Small intestine (tissue), 7 donors: ENCODE data around the gene CLTC. TPM values are rescaled to one million over a fixed set of nuclear protein-coding genes. Genes with fewer than 3 reads are reported as not detected.
A peak's percentile ranks its signal among the peaks of the same experiment; 100 is the strongest.

Experiments
- DNase-seq, 2 donors: peaks; one replicate each; pipeline versions ENCODE4 v3.0.0 to v3.0.0-alpha.2; 2013
- FAIRE-seq: peaks from 2 replicates; lab custom pipeline; 2012; peaks lifted over from hg19 to GRCh38; lab: Jason Lieb, UNC
- H3K27ac ChIP-seq, 3 donors: one replicate each; pipeline ENCODE4 v1.5.1; 2013; ENCODE audit warnings: low read length in 2 of 3, mild to moderate bottlenecking in 2 of 3, control low read depth in 1 of 3, inconsistent platforms in 1 of 3, low read depth in 1 of 3, moderate library complexity in 1 of 3
- H3K27me3 ChIP-seq, 3 donors: one replicate each; pipeline ENCODE4 v1.6.1; 2013; ENCODE audit warnings: low read length in 3 of 3, inconsistent platforms in 1 of 3; ENCODE audit not compliant: control insufficient read depth in 3 of 3, insufficient read depth in 3 of 3
- H3K36me3 ChIP-seq, 3 donors: one replicate each; pipeline ENCODE4 v1.6.1; 2013; ENCODE audit warnings: low read length in 3 of 3, inconsistent platforms in 1 of 3, low read depth in 1 of 3, mild to moderate bottlenecking in 1 of 3, moderate library complexity in 1 of 3; ENCODE audit not compliant: control insufficient read depth in 3 of 3, insufficient read depth in 2 of 3
- H3K4me1 ChIP-seq, 3 donors: one replicate each; pipeline ENCODE4 v1.6.1; 2013; ENCODE audit warnings: low read length in 2 of 3, inconsistent platforms in 1 of 3, low read depth in 1 of 3, mild to moderate bottlenecking in 1 of 3, moderate library complexity in 1 of 3; ENCODE audit not compliant: control insufficient read depth in 3 of 3, insufficient read depth in 2 of 3
- H3K4me3 ChIP-seq, 3 donors: one replicate each; pipeline ENCODE4 v1.5.1; 2013; ENCODE audit warnings: low read length in 3 of 3, control low read depth in 1 of 3, inconsistent platforms in 1 of 3, low read depth in 1 of 3, mild to moderate bottlenecking in 1 of 3, moderate library complexity in 1 of 3
- H3K9me3 ChIP-seq, 2 donors: one replicate each; pipeline ENCODE4 v1.6.1; 2013; ENCODE audit warnings: low read depth in 1 of 2, low read length in 1 of 2; ENCODE audit not compliant: control insufficient read depth in 2 of 2, insufficient read depth in 1 of 2
- WGBS, 3 donors: extraction: QIAGEN DNeasy Blood & Tissue Kit; methylation state at CpG; one replicate each; pipeline ENCODE4 v1.1.7; 2013; 5-methylcytosine and 5-hydroxymethylcytosine counted together
- polyA plus RNA-seq, 4 donors: library from polyadenylated mRNA; stranded (reverse) in 3 of 4; unstranded in 1 of 4; fragments of 200-250 nt in 3 of 4; fragments of 120-200 nt in 1 of 4; gene quantifications; one replicate each; pipeline versions ENCODE4 v1.2.1 to v1.2.3, GENCODE V29; 2013
- donor health status: healthy with polysubstance abuse.
- donor health status: control.
- donor health status: control.
- donor health status: Bipolar disorder and iron deficiency.
- donor health status: healthy.

The CLTC gene
- polyA plus RNA-seq, 4 donors, result 60.4 to 175 (median 79.6) TPM

DNA sequence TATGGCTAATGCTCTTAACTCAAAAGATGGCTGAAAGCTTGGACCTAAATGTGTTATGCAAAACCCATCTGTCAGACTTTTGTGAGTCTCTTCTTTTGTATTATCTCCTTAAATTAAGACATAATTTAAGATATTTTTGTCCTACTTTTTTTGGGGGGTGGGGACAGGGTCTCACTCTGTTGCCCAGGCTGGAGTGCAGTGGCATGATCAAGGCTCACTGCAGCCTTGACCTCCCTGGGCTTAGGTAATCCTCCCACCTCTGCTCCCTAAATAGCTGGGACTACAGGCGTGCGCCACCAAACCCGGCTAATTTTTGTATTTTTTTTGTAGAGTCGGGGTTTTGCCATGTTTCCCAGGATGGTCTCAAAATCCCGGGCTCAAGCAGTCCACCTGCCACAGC is 7.1 kb downstream of the CLTC start:
- no peaks in the 10 kb centered on the region for H3K9me3 ChIP-seq
- H3K4me3 ChIP-seq, result no peak overlapping the region
- DNase-seq, result no peak
- WGBS, 3 donors, result 84 to 93% (median 92%) methylated on average over 5 of the region's 5 CpGs
- peaks cover 0 to 21% (median 0%) of the 10 kb centered on the region in 3 donors for H3K36me3 ChIP-seq
- peak overlapping the region in 1 of 3 donors; percentile 9 for H3K27ac ChIP-seq
- peaks cover 5 to 21% (median 13%) of the 10 kb centered on the region in 3 donors for H3K4me1 ChIP-seq
- FAIRE-seq, result no peak
- no peaks in the 10 kb centered on the region for H3K27me3 ChIP-seq

DNA sequence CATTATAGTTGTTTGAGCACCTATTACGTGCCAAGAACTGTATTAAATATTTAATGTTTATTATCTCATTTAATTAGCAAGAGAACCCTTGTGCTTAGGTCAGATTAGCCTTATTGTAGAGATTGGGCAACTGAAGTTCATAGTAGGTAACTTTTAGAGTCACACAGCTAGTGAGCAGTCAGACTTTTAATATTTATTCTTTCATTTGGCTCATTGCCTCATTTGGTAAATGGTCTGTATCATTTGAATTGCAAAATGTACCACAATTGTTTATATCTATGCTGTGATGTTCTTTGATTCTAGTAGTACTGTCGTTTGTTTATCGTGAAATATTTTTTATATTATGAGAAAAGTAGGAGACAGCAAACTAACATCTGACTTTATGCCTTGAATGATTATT is 7.6 kb downstream of the CLTC start:
- Histone ChIP-seq H3K27ac (no peak overlapping the region), H3K9me3 (no peaks in the 10 kb centered on the region), H3K27me3 (no peaks in the 10 kb centered on the region), H3K4me3 (no peak overlapping the region), H3K36me3 (peaks cover 0 to 21% (median 0%) of the 10 kb centered on the region in 3 donors), H3K4me1 (peaks cover 4 to 19% (median 10%) of the 10 kb centered on the region in 3 donors)
- WGBS, 3 donors, result 41 to 53% (median 49%) methylated on average over 3 of the region's 3 CpGs
- DNase-seq (no peak), FAIRE-seq (no peak)

DNA sequence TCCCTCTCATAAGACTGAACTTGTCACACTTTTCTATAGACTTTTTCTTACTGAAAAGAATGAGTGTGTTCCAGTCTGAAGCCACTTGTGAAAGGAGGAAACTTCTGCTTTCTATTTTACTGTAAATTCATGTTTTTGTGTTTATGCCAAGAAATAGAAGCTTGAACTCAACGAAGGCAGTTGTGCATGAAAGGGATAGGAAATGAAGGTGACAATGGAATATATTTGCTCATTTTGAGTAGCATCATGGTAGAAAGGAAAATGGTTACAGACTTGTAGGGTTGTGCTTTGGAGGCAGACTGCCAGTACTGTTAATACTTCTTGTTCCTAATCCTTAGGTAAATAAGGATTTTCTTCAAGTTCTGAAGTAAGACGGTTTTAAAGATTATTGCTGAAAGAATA is 8.1 kb downstream of the CLTC start:
- Histone ChIP-seq H3K9me3 (no peaks in the 10 kb centered on the region), H3K4me3 (no peak overlapping the region), H3K27me3 (no peaks in the 10 kb centered on the region), H3K36me3 (peaks cover 0 to 21% (median 0%) of the 10 kb centered on the region in 3 donors), H3K4me1 (peaks cover 4 to 16% (median 10%) of the 10 kb centered on the region in 3 donors), H3K27ac (no peak overlapping the region)
- DNase-seq (no peak), FAIRE-seq (no peak)
- 13 to 21% (median 18%) methylated on average over 2 of the region's 2 CpGs for WGBS, 3 donors

DNA sequence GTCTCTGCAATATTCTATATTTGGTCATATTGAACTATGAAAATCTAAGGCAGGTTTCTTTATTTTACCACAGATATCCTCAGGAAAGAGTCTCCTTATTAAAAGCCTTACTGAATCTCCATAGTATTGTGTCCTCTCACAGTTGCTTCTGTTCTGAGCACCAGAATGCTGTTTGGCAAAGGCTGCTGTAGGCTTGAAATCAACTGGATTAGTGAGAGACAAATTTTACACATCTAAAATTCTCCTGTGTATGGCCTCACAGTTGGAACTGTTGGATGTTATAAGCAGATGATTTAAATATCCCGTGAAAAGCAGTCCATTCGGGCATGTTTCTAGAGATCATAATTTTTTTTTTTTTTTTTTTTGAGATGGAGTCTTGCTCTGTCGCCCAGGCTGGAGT is 9.5 kb downstream of the CLTC start:
- no peak overlapping the region for H3K27ac ChIP-seq
- FAIRE-seq, result no peak
- 82 to 100% (median 93%) methylated on average over 3 of the region's 3 CpGs for WGBS, 3 donors

DNA sequence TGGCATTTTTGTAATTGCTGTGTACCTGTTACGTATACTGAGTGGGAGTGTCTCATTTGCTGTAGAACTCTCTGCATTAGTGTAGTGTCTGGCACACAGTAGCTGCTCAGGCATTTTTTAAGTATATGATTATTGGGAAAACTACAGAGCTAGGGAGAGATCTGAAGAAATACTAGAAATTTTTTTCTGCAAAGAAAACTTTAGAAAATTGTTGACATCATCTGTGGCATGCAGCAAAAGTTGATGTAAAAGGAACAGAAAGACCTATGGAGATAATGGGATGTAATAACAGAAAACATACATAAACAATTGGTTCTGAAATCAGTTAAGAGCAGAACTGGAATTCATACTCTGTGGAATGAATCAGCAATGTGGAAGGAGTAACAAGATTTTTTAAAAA is 11.6 kb downstream of the CLTC start:
- Histone ChIP-seq H3K4me1 (peaks cover 4 to 25% (median 16%) of the 10 kb centered on the region in 3 donors), H3K27ac (no peak overlapping the region), H3K9me3 (no peaks in the 10 kb centered on the region), H3K27me3 (no peaks in the 10 kb centered on the region), H3K36me3 (peaks cover 0 to 20% (median 0%) of the 10 kb centered on the region in 3 donors), H3K4me3 (no peak overlapping the region)
- DNase-seq (no peak), FAIRE-seq (no peak)
- 88 to 98% (median 91%) methylated on average over 1 of the region's 1 CpG for WGBS, 3 donors

More for the DNA sequence above, 9.5 kb downstream of the CLTC start:
- H3K27me3 ChIP-seq, result no peaks in the 10 kb centered on the region
- DNase-seq, result no peak
- peaks cover 0 to 25% (median 0%) of the 10 kb centered on the region in 3 donors for H3K36me3 ChIP-seq
- no peaks in the 10 kb centered on the region for H3K9me3 ChIP-seq
- no peak overlapping the region for H3K4me3 ChIP-seq
- H3K4me1 ChIP-seq, result peaks cover 4 to 21% (median 10%) of the 10 kb centered on the region in 3 donors

DNA sequence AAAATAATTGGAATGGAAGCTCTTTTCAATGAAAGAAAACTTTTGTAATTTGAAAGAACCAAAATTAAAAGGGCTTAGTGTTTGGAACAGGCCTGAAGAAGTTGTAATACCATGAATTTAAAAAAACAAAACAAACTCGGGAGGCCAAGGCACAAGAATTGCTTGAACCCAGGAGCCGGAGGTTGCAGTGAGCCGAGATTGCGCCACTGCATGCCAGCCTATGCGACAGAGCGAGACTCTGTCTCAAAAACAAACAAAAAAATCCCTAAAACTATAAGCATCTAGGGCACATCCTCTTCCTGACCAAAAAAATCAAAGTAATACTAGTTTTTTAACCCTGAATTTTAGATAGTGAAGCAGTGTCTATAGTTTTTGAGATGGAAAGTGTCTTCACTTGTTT is 12.7 kb downstream of the CLTC start:
- no peaks in the 10 kb centered on the region for H3K27me3 ChIP-seq
- peaks cover 2 to 16% (median 15%) of the 10 kb centered on the region in 3 donors for H3K4me1 ChIP-seq
- peaks cover 0 to 19% (median 0%) of the 10 kb centered on the region in 3 donors for H3K36me3 ChIP-seq
- DNase-seq, result no peak
- H3K9me3 ChIP-seq, result no peaks in the 10 kb centered on the region
- no peak overlapping the region for H3K4me3 ChIP-seq
- no peak for FAIRE-seq
- no peak overlapping the region for H3K27ac ChIP-seq
- 86 to 92% (median 90%) methylated on average over 6 of the region's 6 CpGs for WGBS, 3 donors

DNA sequence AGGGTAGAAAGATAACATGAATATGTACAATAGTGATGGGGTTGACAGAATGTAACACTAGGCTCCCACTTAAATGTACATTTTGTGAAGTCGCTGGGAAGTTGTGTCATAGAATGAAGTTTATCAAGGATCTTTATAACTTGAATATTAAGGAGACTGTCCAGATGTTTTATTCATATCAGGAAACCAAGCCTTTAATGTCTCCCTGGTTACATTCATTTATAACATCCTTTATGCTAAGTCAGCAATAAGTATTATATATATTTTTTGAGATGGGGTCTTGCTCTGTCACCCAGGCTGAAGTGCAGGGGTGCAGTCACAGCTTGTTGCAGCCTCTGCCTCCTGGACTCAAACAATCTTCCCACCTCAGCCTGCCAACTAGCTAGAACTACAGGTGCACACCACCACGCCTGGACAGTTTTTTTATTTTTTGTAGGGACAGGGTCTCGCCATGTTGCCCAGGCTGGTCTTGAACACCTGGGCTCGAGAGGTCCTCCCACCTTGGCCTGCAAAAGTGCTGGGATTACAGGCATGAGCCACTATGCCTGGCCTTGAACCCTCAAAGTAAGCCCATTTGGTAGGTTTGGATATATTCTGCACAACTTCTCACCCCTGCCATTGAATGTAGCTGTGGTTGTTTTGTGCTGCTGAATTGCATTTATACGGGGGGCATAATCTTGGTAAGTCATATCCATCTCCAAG is 14.1 kb downstream of the CLTC start:
- WGBS, 3 donors, result 82 to 90% (median 82%) methylated on average over 5 of the region's 5 CpGs
- Histone ChIP-seq H3K4me3 (no peak overlapping the region), H3K4me1 (peaks cover 2 to 14% (median 13%) of the 10 kb centered on the region in 3 donors), H3K9me3 (no peaks in the 10 kb centered on the region), H3K27ac (no peak overlapping the region), H3K27me3 (no peaks in the 10 kb centered on the region), H3K36me3 (peaks cover 0 to 17% (median 0%) of the 10 kb centered on the region in 3 donors)
- FAIRE-seq (no peak), DNase-seq (no peak)

DNA sequence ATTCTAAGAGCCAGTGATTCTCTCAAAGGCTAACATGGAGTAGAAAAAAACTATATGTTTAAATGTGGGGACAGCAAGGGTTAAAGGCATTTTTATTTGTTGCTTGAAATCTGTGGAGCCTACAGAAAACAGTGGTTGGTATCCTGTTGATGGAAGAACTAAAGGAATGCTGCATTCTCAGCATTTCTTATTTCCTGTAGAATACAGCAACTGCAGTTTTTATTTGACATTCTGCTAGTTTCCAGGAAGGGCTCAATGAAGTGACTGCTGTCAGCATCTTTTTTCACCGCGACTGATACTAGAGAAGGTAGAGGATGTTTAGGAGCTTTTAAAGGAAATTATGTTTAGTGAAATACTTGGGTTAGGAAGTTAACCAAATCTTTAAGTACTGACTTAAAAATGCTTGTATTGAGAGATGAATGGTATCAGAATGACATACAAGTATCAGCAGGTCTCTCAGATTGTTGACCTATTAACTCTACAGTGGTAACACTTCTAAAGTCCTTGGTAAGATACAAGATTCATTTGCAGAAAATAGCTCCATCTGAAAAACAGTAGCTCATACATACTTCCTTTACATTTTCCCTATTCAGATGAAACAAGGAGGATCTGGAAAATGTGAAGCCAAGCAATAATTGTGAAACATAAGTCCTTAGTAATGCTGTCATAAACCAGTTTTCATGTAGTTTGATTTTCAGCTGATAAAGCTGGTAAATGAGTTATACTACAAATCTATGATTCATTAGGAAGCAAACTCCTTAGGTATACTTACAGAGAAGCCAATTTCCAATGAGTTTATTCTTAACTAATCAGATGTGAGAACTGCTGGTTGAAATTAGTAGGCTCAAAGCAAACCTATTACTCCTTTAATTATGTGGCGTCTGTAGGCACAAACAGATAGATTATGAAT is 15.2 kb downstream of the CLTC start:
- Histone ChIP-seq H3K9me3 (no peaks in the 10 kb centered on the region), H3K4me3 (no peak overlapping the region), H3K27me3 (no peaks in the 10 kb centered on the region), H3K36me3 (peaks cover 0 to 18% (median 0%) of the 10 kb centered on the region in 3 donors), H3K27ac (peak overlapping the region in 2 of 3 donors; percentile 4 to 22), H3K4me1 (peaks cover 2 to 14% (median 13%) of the 10 kb centered on the region in 3 donors)
- whole genome bisulfite sequencing, 3 donors, result 45 to 62% (median 54%) methylated on average over 3 of the region's 3 CpGs
- FAIRE-seq (no peak), DNase-seq (peak; percentile 24 to 43)
